ENCODE data around the gene TSNAXIP1.
"Not testable (repeated sequence)": the region's sequence is repeated elsewhere in the genome, so short reads cannot be mapped to it uniquely, and the experiment has no call there.

The TSNAXIP1 gene

DNA sequence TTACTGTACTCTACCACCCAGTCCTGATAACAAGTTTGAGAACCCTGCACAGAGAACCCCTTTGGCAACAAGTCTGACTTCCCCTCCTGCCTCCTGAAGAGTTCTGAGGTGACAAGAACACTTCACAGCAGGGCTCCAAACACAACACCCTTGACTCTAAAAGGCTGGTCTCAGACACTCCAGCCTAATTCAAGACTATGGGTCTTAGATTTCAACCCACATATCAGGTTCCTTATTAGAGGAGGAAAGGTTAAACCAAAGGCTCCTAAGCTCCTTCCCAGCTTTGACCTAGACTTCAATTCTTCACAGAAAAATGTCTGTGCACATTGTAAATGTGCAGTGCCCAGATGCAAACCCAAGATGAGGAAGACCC, 23.4 kb upstream of the TSNAXIP1 start:
- DNase-seq (ENCODE audit: low spot score) = no peak

DNA sequence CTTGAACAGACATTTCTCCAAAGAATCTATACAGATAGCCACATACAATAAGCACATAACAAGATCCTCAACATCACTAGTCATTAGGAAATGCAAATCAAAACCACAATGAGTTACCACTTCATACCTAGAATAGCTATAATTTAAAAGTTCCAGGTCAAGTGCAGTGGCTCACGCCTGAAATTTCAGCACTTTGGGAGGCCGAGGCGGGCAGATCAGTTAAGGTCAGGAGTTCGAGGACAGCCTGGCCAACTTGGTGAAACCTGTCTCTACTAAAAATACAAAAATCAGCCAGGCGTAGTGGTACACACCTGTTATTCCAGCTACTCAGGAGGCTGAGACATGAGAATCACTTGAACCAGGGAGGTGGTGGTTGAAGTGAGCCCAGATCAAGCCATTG, 20.2 kb upstream of the TSNAXIP1 start:
- DNase-seq (ENCODE audit: low spot score) = no peak

DNA sequence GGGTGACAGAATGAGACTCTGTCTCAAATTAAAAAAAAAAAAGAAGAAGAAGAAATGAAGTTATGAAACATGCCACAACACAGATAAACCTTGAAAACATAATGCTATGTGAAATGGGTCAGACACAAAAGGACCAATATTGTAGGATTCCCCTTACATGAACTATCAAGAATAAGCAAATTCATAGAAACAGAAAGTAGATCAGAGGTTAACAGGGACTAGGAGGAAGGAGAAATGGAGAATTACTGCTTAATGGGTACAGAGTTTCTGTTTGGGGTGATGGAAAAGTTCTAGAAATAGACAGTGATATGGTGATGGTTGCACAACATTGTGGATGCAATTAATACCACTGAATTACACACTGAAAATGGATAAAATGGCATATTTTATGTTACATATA, 16.6 kb upstream of the TSNAXIP1 start:
- DNase-seq (ENCODE audit: low spot score) = no peak

DNA sequence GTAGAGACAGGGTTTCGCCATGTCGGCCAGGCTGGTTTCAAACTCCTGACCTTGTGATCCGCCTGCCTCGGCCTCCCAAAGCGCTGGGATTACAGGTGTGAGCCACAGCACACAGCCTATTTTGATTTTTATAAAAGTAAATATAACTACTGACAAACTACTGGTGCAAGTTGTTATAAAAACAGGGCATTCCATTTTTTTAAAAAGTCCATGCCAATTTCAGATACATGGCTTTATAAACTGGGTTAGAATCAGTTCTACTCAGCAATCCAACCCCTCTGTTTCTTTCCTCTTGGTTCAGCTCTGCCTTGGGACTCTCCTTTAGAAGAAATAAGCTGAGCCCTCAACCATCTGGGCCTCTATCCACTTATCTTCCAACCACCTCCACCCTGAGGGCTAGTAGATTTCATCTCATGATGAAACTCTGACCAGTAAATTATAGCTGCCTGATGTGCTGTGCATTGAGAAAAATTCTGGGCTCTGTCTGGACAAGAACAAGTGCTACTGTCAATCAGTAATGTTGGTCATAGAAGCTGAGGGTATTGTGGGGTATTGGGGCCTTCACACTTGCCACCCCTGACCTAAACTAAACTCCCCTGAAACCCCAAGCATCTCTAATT, 10.5 kb upstream of the TSNAXIP1 start:
- DNase-seq (ENCODE audit: low spot score) = no peak

DNA sequence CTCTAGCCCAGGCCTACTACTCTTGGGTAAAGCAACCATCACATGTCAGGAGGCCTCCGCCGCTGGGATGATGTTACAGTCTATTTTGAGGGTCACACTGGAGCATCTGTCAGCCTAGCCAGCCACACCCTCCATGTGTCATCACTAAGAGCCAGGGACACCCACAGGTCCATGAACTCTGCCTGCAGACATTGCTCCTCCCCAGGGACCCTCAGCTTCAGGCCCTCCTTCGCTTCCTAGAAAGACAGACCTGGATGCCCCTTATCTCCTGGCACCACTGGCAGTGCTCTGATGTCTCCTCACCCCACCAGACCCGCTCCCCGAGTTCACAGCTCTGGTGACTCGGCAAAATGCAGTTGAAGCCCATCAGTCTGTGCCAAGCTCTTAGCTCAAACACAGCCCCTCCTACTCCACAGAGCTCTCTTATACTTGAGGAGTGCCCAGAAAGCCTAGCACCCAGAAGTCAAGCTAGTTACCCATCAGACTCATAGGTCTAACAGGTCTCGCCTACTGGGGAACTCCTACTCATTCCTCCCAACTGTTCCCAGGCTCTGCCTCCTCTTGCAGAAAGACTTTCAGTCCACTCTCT, 6.3 kb upstream of the TSNAXIP1 start:
- DNase-seq (ENCODE audit: low spot score) = no peak

DNA sequence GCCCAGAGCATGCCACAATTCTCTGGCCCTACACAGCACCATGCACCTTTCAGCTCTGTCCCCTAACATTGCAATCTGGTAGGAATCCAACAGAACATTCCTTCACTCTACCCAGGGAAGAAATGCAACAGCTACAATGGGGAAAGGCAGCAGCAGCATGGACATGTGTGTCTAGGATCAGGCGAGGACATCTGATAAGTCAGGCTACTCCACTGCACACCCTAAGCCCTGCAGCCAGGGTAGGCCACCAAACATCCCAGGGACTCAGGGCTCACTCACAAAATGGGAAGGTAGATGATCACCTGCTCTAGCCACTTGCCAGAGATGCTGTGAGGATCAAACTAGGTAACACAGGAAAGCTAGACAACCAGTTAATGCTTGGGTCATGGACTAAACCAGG, 5.4 kb upstream of the TSNAXIP1 start:
- no peak for DNase-seq (ENCODE audit: low spot score)

DNA sequence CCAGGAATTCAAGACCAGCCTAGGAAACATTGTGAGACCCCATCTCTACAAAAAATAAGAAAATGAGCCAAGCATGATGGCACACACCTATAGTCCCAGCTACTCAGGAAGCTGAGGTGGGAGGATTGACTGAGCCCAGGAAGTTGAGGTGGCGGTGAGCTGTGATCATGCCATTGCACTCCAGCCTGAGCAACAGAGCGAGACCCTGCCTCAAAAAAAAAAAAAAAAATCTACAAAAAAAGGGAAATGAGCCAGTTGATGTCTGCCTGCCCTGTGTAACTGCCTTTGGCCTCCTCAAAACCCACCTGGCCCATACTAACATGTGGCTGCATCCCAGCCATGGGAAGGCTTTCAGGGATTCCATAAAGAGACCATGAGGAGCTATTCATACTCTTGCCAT, 4.8 kb upstream of the TSNAXIP1 start:
- peak; percentile 56 for DNase-seq (ENCODE audit: low spot score)

DNA sequence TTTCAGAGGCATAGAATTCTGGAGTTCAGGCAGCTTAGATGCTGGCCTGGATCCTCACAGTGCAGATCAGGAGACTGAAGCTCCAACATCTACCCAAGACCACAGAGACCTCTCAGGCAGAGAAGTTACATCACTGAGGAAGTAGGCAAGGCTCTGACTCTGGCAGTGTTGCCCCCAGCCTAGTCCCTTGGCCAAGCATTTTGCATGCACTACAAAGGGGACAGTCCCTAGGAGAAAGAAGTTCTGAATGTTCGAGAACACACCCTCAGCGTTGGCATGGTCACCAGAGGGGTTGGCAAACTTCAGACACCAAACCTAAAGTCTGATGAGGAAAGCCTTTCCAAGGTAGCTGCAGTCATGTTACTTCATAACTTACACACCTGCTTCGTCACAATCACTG, 2.8 kb upstream of the TSNAXIP1 start:
- DNase-seq (ENCODE audit: low spot score) = no peak

DNA sequence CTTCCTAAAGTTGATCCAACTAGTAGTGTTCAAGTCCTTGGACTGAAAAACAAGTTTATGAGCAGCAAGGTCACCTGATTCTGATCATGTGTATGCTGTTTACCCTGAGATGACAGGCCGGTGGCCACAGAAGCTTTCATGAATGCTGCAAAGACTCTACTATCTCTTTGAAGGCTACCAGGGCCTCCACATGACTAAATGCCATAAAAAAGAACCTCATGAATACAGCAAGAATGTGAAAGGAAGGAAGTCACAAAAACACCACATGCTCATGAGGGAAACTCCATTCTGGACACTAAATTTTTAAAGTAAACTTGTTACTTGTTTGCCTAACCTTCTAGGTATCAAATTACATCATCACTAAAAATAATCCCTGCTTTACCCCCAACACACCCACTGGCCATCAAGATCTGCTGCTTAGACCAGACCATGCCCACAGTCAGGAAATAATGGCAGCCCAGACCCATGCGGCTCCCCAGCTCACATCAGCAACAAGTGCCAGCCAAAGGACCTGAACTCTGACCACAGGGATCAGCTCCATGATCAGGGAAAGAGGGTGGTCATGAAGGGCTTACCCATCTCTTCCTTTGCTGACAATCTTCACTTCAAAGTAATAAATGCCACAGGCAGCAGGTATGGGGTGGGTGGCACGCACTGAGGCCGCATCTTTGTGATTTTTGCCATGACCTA, 1.7 kb upstream of the TSNAXIP1 start:
- DNase-seq (ENCODE audit: low spot score) = no peak

DNA sequence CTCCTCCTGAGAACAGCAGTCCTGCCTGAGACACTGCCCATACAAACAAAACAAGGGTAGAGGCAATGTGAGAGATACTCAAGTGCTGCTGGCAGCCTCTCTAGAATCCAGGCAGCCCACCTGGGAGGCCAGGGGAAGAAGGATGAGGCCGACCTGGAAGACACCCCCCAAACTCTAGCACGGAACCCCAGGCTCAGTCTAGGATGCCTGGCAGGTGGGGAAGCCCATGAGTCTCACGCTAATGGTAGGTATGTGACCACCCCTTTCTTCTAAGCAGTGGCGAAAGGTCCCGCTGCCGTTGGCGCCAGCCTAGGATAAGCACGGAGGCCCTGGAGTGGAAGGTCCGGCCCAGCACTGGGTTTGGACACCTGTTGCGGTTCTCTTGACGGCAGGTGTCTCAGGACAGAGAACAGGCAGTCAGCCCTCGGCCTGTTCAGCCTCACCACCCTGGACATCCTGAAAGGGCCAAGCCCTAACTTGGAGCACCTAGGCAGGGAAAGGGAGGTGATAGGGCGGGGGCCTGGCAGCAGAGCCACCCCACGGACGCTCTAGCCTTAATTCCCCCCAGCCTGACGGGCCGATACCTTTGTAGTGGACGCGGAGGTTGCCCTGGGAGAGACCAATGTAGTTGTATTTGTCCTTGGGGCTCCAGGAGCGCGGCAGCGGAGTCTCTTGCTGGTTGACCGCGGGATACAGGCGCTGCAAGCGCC, 816 bp upstream of the TSNAXIP1 start:
- DNase-seq (ENCODE audit: low spot score) = no peak

DNA sequence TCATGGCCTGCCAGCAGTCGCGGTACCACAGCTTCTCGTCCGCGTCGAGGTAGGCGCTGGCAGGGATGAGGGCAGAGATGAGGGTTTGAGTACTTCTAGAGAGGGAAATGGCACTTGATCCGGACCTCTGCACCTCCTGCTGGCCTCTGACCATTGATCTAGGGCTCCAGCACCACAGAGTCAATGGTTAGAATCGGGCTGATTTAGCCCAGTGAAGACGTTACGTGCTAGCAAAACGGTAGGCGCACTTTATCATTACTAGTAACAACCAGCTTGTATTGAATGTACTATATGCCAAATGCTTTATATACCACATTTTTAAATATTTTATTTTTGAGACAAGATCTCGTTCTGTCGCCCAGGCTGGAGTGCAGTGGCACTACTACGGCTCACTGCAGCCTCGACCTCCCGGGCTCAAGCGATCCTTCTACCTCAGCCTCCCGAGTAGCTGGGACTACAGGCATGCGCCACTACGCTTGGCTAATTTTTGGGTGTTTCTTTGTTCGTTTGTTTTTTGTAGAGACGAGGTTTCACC, 526 bp downstream of the TSNAXIP1 start:
- DNase-seq (ENCODE audit: low spot score) = no peak

DNA sequence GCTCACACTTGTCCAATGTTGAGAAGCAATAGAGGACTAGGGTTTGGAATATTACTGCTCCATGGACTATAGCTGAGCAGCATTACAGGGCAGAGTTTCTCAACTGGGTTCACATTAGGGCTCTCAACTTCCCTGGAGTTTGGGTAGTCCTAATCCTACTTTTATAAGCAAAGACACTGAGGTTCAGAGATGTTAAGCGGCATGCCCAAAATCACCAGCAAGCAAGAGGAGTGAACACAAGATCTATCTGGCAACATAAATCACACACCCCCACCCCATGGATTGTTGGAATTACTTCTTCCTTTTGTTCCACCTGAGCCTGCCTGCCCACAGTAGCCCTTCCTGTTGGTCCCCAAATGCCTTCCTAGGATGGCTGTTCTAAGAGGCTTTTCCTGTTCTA, 5.2 kb downstream of the TSNAXIP1 start:
- DNase-seq (ENCODE audit: low spot score) = no peak

DNA sequence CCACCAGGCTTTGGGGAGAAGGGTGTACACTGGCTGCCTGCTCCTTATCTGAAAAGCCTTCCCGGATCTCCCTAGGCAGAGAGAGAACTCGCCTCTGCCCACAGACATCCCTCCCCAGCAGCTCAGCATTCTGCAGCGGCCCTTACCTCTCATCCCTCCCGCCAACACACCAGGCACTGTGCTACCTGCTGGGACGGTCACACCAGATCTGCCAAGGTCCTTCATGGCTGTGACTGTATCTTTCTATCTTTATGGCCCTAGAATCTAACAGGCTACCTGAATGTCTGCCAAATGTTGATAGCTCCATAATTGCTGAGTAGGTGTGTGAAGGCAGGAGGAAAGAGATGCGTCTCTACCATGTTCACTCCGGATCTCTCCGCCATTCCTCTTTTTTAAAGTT, 7.9 kb downstream of the TSNAXIP1 start:
- no peak for DNase-seq (ENCODE audit: low spot score)

DNA sequence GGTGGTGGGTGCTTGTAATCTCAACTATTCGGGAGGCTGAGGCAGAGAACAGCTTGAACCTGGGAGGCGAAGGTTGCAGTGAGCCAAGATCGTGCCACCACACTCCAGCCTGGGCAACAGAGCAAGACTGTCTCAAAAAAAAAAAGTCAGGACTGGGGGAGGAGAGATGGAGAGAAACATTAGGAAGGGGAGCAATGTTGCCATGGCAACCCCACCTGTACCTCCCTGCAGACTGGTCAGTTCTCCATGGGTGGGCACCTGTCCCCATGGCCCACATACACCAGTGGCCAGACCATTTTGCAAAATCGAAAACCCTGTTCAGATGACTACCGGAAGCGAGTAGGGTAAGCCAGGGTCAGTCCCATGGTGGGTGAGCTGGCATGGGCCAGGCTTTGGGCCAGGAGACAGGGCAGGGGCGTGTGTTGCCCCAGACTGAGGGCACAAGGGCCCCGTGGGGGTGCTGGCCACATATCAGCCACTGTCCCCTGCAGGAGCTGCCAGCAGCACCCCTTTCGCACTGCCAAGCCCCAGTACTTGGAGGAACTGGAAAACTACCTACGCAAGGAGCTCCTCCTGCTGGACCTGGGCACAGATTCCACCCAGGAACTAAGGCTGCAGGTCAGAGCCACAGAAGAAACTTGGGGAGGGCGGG, 14.0 kb downstream of the TSNAXIP1 start:
- no peak for DNase-seq (ENCODE audit: low spot score)

DNA sequence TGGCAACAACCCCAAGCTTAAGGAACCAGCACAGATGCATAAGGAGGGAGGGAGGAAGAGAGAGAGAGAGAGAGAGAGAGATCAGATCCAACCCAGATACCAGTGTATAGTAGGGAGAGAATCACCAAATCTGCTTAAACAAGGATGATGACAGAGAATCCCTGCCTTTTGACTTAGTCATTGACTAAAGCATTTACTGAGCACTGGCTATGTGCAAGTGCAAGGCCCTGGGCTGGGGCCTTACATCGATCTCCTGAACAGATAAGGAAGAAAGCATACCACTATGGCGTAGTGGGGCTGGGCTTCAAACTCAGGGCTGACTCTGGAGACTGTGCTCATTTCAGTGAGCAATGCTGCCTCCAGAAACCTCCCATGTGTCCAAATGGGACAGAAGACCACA, 15.8 kb downstream of the TSNAXIP1 start:
- no peak for DNase-seq (ENCODE audit: low spot score)

DNA sequence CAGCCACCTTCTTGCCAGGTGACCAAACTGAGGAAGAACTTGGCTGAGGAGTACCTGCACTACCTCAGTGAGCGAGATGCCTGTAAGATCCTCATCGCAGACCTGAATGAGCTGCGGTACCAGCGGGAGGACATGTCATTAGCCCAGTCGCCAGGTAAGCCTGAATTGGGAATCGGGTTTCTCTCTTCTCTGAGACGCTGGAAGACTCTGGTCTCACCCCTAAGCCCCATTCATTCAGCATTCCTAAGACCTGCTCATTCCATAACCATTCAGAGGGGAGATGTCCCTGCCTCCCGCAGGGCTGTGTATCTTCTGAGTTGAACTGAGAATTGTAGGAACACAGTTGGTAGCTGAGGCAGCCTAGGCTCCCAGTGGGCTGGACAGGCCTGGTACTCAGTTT, 18.4 kb downstream of the TSNAXIP1 start:
- DNase-seq (ENCODE audit: low spot score) = no peak

DNA sequence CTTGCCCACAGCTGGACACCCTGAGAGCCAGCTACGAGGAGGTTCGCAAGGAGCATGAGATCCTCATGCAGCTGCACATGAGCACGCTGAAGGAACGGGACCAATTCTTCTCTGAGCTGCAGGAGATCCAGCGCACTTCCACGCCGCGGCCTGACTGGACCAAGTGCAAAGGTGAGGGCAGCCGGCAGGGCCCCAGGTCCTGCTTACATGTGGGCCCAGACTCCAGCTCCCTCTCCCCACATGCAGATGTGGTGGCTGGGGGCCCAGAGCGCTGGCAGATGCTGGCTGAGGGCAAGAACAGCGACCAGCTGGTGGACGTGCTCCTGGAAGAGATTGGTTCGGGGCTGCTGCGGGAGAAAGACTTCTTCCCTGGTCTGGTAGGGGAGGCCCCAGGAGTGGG, 19.2 kb downstream of the TSNAXIP1 start:
- DNase-seq (ENCODE audit: low spot score) = no peak

DNA sequence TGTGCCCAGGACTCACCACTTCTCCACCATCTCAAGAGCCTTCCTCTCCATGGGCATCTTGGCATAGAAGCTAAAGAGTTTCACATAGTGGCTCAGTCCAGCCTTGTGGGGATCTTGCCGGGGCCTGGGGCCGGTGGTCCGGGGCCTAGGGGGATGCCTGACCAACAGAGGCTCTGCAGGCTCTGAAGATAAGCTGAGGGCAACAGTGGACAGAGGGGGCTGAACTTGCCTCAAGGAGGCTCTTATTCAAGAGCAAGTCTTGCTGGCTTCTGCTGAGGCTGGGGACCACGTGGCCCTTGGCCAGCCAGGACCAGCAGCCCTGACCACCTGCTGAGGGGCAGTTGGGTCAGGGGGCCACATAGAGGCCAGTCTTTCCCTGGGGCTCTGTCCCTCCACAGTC, 22.0 kb downstream of the TSNAXIP1 start:
- DNase-seq (ENCODE audit: low spot score) = no peak

DNA sequence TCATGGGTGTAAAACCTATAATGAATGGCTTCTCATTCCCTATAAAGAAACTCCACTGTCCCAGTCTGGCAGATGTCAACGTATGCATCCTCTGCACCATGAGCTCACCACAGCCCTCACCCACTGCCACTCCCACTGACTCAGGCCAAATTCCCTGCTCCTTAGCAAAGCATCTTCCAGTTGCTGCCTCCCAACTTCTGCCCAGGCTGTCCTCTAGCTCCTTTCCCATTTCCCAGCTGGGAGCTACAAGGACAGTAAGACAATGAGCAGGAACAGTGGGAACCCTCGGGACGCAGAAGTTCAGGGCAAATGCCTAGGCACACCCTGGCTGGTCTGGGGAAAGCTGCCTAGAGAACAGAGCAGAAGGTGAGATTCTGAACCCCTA, 26.3 kb downstream of the TSNAXIP1 start:
- DNase-seq (ENCODE audit: low spot score) = no peak

DNA sequence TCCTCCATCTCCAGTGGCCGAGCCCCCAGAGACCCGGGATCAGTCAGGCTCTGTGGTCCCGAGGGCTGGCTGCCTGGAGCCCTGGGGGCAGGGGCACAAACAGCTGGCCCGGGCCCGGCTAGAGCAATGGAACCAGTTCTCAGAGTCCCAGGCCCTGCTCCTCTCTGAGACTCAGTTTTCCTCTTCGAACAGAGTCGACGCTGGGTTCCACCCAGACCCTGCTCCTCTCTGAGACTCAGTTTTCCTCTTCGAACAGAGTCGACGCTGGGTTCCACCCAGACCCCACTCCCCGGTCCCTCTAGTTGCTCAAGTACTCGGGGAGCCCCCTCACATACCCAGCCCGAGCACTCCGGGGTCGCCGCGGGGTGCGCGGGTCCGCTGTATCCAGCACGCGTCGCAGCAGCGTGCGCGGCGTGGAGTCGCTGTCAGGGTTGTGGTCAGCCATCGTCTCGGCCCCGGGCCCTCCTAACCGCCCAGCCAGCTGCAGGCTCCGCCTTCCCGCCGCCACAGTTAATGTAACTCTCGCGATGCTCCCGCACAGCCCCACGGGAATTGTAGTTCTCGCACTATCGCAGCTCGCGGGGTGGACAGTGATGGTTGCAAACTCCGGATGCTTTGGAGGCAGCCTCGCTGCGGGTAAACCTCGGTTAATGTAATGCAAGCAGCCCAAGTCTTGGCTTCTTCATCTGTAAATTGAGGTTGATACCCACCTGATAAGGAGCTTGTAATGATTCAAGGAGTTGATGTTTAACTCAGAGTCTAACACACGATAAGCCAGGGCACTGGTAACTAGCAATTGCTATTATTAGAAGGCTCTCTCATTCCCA, 26.9 kb downstream of the TSNAXIP1 start:
- peak; percentile 96 for DNase-seq (ENCODE audit: low spot score)

DNA sequence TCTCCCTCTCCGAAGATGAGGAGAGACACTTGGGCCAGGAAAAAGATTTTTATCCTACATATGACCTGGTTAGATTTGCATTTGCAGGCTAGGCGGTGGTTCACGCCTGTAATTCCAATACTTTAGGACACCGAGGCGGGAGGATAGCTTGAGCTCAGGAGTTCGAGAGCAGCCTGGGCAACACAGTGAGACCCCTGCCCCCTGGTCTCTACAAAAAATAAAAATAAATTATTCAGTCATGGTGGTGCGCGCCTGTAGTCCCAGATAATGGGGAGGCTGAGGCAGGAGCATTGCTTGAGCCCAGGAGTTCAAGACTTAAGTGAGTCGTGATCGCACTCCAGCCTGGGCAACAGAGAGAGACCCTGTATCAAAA, 27.5 kb downstream of the TSNAXIP1 start:
- no peak for DNase-seq (ENCODE audit: low spot score)

DNA sequence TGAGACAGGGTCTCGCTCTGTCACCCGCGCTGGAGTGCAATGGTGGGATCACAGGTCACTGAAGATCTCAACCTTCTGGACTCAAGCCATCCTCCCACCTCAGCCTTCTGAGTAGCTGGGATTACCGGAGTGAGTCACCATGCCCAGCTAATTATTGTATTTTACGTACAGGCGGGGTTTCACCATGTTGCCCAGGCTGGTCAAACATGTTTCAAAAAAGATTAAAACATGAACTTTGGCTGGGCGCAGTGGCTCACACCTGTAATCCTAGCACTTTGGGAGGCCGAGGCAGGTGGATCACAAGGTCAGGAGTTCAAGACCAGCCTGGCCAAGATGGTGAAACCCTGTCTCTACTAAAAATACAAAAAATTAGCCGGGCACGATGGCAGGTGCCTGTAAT, 30.5 kb downstream of the TSNAXIP1 start:
- DNase-seq (ENCODE audit: low spot score) = not testable (repeated sequence)
